Stimulated activated naive CD4-positive, alpha-beta T cell (primary cell): ENCODE results near the gene CSNK2A3.

Source experiments
- DNase-seq, 6 experiments: peaks; one replicate each; lab custom pipeline; 2025; lab: John Stamatoyannopoulos, UW

CSNK2A3 gene

DNA sequence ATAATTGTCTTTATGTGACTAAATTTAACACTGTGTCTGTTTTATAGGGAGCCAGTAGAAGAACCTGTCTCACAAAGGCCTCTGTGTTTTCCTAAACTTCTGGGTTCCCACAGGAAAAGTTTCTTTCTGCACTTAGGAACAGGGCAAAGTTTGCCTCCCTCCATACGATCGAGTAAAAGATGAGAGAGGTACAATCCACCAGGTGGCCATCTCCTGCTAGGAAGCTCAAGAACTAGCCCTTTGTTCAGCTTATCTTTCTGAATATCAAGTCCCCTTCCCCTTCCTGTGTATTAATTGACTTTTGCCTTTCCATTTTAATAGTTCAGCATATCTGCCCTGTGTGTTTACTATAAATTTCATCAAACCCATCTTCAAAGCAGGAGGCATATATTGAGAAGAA lies 18.0 kb downstream of the CSNK2A3 start:
- DNase-seq: no peak

DNA sequence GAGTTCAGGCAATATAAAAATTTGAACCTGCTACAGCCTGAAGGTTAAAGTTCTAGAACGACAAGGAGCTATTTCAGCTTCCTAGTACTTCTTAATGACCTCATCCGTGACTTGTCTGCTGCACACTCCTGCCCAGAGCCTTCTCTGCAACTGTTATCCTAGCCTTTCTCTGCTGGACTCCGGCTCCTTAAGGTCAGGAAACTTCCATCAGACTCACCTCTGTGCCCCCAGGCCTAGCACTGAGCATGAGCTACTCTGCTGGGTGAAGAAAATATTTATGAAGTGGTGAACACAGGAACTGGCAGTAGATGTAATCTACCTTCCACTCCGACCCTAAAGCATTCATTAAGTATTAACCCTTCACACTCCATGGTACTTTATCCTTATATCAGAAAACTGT lies 18.4 kb downstream of the CSNK2A3 start:
- no peak for DNase-seq

DNA sequence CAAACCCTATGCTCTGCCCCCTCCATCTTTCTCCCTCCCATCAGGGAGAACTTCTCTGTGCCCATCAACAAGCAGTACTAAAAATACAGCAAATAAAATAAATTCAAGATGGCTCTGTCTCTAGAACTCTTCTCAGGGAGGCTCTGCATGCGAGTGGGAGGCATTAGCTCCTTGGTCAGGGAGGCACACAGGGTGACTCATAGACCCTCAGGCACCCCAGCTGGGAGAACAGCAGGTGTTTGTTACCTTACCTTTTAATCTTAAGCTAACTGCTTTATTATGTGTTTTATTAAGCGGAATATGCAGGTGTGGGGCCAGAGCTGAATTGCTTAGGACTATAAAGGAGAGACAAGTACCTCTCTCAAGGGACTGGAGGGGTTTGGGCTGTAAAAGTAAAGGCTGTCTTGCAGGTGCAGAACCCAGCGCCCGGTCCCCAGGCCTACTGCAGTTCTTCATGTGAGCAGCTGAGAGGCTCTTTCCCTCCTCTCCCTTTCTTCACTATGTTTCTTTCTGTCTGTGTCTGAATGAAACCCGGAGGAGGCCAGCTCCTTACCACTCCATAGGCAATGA lies 20.8 kb downstream of the CSNK2A3 start:
- no peak for DNase-seq

DNA sequence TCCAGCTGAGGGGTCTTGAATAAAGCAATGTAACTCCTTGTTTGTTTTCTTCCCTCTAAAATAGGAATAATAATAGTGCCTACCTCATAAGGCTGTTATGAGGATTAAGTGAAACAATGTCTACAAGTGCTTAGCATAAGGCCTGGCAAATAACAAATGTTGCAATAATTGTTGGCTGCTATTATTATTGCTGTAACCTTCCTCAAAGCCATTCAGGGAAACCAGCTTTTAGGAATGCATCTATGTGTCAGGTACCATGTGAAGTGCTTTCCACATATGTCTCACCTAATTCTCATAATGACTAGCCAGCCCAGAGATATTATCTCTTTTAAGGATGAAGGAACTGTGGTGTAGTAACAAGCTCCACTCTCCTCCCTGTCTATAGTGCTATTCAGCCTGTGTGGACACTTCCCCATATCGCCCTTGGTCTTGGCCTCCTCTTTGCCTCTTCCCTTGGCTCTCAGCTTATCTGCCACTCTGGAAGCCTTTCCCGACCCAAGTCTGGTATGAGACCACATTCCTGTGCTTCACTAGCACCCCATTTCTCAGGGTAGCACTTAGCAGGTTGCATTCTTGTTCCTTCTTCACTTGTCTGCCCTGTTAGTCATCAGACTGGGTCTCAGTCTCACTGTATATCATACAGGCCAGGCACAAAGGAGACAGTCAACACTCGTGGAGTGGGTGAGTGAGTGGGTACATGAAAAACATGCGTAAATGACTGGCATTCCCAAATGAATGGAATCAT lies 23.8 kb downstream of the CSNK2A3 start:
- DNase-seq: no peak

DNA sequence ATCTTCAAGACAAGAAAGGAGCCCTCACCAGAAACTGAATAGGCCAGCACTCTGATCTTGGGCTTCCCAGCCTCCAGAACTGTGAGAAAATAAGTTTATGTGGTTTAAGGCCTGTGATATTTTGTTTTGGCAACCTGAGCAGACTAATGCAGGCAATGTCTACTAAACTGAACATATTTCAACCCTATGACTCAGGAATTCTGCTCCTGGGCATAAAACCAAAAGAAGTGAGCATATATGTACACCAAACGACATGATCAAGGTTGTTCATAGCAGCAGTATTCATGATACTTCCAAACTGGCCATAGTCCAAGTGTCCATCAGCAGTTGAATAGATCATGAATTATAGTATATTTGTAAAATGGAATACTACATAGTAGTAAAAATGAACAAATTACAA lies 29.0 kb downstream of the CSNK2A3 start:
- DNase-seq: no peak

DNA sequence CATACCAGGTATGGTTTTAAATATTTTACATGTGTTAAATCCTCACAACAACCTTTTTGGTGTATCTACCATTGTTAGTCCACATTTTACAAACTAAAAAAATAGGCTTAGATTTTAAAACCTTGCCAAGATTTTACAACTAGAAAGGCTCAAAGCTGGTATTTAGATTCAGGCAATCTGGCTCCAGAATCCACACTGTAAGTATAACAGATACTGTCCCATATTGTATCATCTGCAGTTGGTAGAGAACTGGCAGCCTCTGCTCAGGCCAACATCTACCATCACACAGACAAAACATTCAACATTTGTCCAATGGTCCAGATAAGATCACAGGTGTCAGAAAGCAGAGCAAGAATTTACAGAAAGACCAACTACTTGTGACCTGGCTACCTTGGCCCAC lies 30.9 kb downstream of the CSNK2A3 start:
- DNase-seq: no peak

DNA sequence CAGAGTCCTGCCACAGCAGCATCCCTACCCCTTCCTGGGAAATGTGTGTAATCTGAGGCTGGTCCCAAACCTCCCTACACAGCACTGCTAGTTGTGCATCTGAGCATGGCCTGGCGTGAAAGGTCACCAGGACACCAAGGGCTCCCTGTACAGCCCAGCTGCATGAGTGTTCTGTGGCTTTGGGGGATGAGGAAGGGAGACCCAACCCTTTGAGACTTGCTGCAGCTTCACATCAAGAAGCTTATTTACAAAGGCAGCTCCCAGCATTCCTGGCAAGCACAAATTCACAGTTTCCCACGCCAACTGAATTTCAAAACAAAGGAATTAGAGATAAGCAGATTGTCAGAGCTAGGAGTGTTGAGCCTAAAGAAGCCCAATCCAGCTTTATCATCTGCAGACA lies 32.2 kb downstream of the CSNK2A3 start:
- no peak for DNase-seq

DNA sequence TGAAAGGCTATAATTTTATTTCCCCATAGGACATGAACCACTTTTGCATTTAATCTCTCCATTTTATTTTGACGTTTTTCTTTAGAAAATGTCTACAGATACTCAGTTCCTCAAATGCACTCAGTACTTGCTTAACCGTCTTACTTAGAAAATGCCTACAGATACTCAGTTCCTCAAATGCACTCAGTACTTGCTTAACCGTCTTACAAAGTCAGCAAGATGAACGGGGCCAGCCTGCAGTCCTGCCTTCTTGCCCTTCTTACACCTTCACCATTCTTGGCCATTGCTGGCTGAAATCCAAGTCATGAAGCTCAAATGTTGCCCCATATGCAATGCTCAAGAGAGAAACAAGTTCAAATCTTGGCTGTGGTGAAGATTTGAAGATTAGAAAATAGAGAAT lies 34.1 kb downstream of the CSNK2A3 start:
- DNase-seq: no peak

DNA sequence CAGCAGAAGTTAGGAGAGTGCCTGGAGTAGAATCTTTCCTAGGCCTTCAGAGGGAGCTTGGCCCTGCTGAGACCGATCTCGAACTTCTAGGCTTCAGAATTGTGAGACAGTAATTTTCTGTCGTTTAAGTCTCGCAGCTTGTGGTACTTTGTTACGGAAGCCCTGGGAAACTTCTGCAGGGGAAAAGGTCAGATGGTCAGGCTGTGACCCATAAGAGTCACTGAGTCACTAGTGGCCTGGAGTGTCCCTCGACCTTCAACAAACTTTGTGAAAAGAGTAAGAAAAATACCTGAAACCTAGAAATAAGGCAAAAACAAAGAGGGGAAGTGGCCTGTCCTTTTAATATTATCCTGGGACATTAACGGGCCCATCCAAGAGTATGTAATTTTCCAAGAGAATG lies 34.6 kb downstream of the CSNK2A3 start:
- no peak for DNase-seq

DNA sequence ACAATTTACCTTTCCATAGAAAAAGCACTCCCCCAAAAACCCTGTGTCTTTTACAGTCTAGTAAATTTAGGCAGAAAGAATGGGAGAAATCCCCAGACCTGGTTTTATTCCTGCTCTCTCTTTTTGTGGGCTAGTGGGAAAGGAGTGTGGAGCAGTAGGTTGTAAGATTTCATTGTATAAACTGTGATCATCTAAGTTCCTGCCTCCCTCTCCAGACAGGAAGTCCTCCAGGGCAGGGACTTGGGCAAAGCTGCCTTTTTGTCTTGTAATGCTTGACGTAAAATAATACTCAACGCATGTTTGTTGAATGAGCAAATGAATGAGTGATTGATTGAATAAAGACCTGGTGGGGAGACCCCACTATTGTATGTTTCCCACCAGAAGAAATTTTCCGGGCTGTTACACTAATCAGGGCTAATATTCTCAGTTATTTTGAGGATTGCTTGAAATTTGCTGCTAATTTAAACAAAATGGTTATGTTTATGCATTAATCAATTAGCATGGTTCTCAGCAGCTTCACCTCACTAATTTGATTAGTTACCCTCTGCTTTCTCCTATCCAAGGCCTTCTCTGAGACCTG lies 36.3 kb downstream of the CSNK2A3 start:
- no peak for DNase-seq

DNA sequence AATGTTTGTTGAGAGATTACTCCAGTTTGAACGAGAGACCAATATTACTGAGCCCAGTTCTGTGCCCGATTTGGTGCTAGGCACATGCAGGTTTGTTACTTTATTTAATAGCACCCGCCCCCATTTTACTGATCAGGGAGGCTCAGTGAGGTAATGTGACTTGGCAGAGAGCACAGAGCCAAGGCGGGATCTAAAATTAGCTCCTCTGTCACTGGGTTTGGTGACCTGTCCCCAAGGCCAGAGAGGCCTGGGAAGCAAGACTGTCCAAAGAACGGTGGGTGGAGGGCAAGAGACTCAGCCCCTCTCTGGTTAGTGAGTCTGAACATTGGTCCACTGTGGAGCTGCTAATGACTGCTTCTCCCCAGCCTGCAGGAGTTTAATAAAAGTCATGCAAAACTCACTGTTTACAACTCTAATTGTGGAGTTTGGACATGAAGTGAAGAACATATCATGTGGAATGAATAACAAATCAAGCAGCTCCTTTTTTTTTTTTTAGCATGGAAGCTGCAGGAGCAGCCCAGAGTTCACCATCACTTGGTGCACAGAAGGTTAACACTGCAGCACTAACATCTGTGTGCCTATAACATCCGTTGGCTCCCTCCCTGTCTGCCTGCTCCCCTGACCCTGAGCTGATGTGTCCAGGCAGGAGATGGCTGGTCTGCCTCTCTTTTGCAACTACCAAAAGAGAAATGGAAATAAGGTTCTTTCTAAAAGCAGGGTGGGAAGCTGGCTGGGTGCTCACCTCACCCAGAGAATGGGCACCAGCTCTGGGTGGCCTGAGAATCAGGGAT lies 39.0 kb downstream of the CSNK2A3 start:
- no peak for DNase-seq

DNA sequence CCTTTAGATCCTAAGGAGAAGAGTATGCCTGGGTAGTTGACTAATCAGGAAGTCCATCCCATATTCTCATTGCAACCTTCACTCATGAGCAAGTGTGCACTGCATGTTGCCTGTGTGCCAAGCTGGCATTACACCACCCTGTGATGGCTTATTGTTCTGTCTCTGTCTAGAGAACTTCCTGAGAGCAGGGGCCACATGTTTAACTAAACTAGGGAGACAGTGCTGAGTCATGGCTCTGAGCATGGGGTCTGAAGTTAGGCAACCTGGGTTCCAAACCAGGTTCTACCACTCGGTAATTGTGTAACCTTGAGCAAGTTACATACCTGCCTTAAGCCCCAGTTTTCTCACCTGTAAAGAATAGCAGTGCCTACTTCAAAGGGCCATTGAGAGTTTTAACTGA lies 39.6 kb downstream of the CSNK2A3 start:
- DNase-seq: no peak

DNA sequence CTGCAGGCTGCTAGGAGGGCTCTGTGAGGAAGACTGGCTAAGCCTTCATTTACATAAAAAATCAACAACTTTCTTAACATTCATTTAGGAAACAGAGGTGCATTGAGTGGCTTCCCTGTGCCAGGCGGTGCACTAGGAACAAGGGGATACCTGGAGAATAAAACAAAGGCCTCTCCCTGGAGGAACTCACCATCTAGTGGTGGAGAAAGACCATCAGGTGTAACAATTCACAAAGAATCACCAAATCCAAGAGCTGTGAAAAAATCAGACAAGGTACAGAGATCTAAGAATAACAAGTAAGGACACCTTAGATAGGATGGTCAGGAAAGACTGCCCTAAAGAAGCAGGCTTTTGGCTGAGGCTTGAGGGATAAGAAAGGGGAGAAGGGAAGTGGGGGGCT lies 40.3 kb downstream of the CSNK2A3 start:
- DNase-seq: no peak

DNA sequence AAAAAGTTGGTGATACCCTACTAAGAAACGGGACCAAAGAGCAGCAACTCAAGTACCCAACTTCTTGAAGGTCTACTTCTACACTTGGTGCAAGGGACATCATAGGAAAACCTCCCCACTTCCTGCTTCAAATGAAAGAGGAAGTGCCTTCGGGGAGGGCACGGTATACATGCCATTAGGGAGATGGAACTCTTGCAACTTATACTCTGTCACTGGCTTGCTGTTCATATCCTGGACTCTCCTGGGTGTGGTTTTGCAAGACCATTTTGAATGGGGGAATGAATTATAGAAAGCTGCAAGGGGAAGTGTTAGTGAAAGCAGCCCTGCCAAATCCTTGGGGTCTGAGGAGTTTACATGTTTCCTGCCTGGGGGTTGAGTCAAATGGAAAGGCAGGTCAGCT lies 41.9 kb downstream of the CSNK2A3 start:
- DNase-seq: no peak

DNA sequence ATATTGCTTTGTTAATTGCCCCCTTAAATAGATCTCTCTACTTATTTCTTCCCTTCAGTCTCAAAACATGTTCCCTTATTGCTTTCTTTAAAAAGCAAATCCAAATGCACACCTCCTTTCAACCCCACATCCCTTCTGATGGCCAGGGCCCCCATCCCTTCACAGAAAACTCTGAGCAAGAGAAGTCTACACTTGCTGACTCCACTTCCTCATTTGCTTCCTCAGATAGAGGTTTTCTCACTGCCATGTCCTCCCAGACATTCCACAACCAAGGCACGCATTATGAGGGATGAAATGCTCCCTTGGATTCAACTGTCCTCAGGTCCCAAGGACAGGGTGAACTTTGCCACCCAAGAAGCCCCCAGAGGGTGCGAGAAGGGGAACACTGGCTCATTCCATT lies 43.1 kb downstream of the CSNK2A3 start:
- DNase-seq: no peak

DNA sequence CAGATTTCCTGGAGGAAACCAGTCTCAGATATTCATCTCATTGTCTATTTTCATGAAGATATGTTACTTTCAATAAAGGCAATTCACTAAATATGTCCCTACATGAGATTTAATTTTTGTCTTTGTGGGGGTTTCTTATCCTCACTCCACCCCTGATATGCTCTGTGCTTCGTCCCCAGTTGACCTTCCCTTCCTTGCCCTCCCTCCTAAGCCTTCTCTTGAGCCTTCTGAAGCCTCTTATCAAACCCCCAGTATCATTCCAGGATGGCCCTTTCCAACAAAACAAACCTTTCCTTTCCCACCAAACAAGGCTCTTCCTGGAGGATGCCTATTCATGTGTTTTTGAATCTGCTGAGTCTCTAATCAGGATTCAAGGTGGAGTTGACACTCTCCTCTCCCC lies 44.8 kb downstream of the CSNK2A3 start:
- no peak for DNase-seq

DNA sequence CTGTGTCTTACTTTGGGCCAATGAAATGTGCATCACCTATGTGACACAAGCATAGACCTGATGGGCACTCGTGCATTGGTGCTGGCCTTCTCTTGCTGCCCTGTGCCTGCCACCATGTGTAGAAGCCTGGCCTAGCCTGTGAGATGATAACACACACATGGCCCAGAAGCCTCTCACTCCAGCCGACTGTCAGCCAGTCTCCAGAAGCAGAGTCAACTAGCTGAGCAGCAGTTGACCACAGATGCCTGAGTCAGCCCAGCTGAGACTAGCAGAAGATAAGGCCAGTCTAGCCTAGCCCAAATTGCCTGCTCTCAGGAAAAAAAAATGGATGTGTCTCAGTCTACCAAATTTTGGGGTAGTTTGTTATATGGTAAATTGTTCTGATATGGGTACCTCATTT lies 46.2 kb downstream of the CSNK2A3 start:
- no peak for DNase-seq

DNA sequence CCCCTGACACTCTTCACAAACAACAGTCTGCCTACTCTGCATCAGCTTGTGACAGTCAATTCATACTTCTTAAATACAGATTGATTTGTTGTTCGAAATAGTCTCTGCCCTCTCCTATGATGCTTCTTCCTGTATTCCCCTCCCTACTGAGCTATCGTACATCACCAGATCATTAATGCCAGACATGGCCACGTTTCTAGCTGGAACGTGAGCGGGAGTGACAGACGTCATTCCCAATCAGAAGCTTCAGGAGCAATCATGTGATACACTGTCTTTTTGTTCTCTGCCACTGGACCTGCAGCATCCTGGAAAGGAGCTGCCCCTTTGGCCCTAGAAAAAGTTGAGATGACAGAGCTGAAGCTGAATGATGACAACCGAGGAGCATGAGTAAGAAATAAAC lies 48.5 kb downstream of the CSNK2A3 start:
- no peak for DNase-seq

DNA sequence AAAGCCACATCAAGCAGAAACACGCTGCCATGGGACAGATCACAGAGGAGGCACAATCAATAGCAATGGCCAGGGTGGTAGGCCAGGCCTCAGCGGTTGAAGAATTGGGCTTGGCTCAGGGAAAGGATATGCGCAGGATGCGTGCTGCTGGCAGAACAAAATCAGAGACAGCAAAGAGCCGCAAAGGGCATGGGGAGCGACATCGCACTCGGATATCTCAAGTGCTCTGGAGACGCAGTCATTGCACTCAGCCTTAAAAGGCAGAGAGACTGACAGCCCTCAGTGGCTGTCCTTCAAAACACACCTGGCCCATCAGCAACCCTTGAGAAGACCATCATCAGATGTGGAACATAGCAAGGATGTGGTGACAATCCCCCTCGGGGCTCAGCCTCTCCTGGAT lies 50.5 kb downstream of the CSNK2A3 start:
- DNase-seq: no peak
